HL-60/S4 treated with phorbol 12-myristate 13-acetate at 8.2 ng/mL for 4 days and 3 days (cell line): Measurements from ENCODE around the gene NCKAP5.

Experiments
- in situ Hi-C: fragments of 300-500 bp; cut with MboI; formaldehyde crosslinking; loops from 2 replicates; pipeline ENCODE4 v1.15.0; 2022; ENCODE audit warnings: low sequenced_read_pairs

The NCKAP5 gene

GRCh38 chr2:133574620-133575019, 6.4 kb upstream of the NCKAP5 start:
- in situ Hi-C loops = no loop called here

GRCh38 chr2:133574186-133574585, 5.9 kb upstream of the NCKAP5 start:
- in situ Hi-C loops = no loop called here

GRCh38 chr2:133573491-133574162, 5.4 kb upstream of the NCKAP5 start:
- in situ Hi-C loops = no loop called here

- in situ Hi-C loops = no loop called here
Measured at GRCh38 chr2:133571249-133571648, 3.0 kb upstream of the NCKAP5 start.

- in situ Hi-C loops = no loop called here
Measured at GRCh38 chr2:133570542-133570941, 2.3 kb upstream of the NCKAP5 start.

GRCh38 chr2:133569286-133569830, 1.1 kb upstream of the NCKAP5 start:
- in situ Hi-C loops = no loop called here

GRCh38 chr2:133568598-133568997, 335 bp upstream of the NCKAP5 start:
- in situ Hi-C loops = no loop called here

- in situ Hi-C loops = no loop called here
Measured at GRCh38 chr2:133562558-133562957, 5.7 kb downstream of the NCKAP5 start.

GRCh38 chr2:133561045-133561852, 7.0 kb downstream of the NCKAP5 start:
- in situ Hi-C loops = no loop called here

GRCh38 chr2:133557614-133558013, 10.6 kb downstream of the NCKAP5 start:
- in situ Hi-C loops = no loop called here

- in situ Hi-C loops = no loop called here
Measured at GRCh38 chr2:133553838-133554408, 14.3 kb downstream of the NCKAP5 start.

- in situ Hi-C loops = no loop called here
Measured at GRCh38 chr2:133553251-133553650, 15.0 kb downstream of the NCKAP5 start.

GRCh38 chr2:133552821-133553220, 15.4 kb downstream of the NCKAP5 start:
- in situ Hi-C loops = no loop called here

GRCh38 chr2:133541797-133542196, 26.5 kb downstream of the NCKAP5 start:
- in situ Hi-C loops = no loop called here

GRCh38 chr2:133541376-133541775, 26.9 kb downstream of the NCKAP5 start:
- in situ Hi-C loops = no loop called here

GRCh38 chr2:133532919-133533318, 35.3 kb downstream of the NCKAP5 start:
- in situ Hi-C loops = no loop called here

GRCh38 chr2:133531382-133531781, 36.9 kb downstream of the NCKAP5 start:
- in situ Hi-C loops = no loop called here

- in situ Hi-C loops = no loop called here
Measured at GRCh38 chr2:133530645-133531044, 37.6 kb downstream of the NCKAP5 start.

GRCh38 chr2:133526530-133527300, 41.5 kb downstream of the NCKAP5 start:
- in situ Hi-C loops = no loop called here

GRCh38 chr2:133525613-133526529, 42.4 kb downstream of the NCKAP5 start:
- in situ Hi-C loops = no loop called here
